SJCRH30 (cell line): Measurements from ENCODE around the gene ZW10. TPM values are rescaled to one million over a fixed set of nuclear protein-coding genes. Genes with fewer than 3 reads are reported as not detected.
A peak's percentile ranks its signal among the peaks of the same experiment; 100 is the strongest.
"Not testable (repeated sequence)": the region's sequence is repeated elsewhere in the genome, so short reads cannot be mapped to it uniquely, and the experiment has no call there.

Source experiments
- DNase-seq, 2 experiments: peaks; one replicate each; pipeline ENCODE4 v3.0.0-alpha.2; 2015 to 2020
- H3K27ac ChIP-seq: fragments of 250-450 bp; sonication (Bioruptor Pico); 2 replicates; pipeline ENCODE4 v1.5.1; 2020; ENCODE audit warnings: mild to moderate bottlenecking, moderate library complexity
- H3K27me3 ChIP-seq: fragments of 250-450 bp; sonication (Bioruptor Pico); 2 replicates; pipeline ENCODE4 v1.5.1; 2020; ENCODE audit warnings: mild to moderate bottlenecking, moderate library complexity
- H3K36me3 ChIP-seq: fragments of 250-450 bp; sonication (Bioruptor Pico); 2 replicates; pipeline ENCODE4 v1.5.1; 2020; ENCODE audit warnings: mild to moderate bottlenecking, moderate library complexity
- H3K4me1 ChIP-seq: fragments of 250-450 bp; sonication (Bioruptor Pico); 2 replicates; pipeline ENCODE4 v1.5.1; 2020; ENCODE audit warnings: mild to moderate bottlenecking, moderate library complexity
- H3K4me3 ChIP-seq: fragments of 250-450 bp; sonication (Bioruptor Pico); 2 replicates; pipeline ENCODE4 v1.5.1; 2020; ENCODE audit warnings: mild to moderate bottlenecking, moderate library complexity
- H3K9me3 ChIP-seq: fragments of 250-450 bp; sonication (Bioruptor Pico); replicated peaks from 2 replicates; pipeline ENCODE4 v1.5.1; 2020; ENCODE audit warnings: mild to moderate bottlenecking, moderate library complexity
- total RNA-seq: library from RNA; depleted of rRNA; stranded (reverse); fragments of >200 nt; shearing (Covaris generic); gene quantifications from 2 replicates; pipeline ENCODE4 v1.2.3, GENCODE V29; 2014; rRNA removed

Gene ZW10, protein sequence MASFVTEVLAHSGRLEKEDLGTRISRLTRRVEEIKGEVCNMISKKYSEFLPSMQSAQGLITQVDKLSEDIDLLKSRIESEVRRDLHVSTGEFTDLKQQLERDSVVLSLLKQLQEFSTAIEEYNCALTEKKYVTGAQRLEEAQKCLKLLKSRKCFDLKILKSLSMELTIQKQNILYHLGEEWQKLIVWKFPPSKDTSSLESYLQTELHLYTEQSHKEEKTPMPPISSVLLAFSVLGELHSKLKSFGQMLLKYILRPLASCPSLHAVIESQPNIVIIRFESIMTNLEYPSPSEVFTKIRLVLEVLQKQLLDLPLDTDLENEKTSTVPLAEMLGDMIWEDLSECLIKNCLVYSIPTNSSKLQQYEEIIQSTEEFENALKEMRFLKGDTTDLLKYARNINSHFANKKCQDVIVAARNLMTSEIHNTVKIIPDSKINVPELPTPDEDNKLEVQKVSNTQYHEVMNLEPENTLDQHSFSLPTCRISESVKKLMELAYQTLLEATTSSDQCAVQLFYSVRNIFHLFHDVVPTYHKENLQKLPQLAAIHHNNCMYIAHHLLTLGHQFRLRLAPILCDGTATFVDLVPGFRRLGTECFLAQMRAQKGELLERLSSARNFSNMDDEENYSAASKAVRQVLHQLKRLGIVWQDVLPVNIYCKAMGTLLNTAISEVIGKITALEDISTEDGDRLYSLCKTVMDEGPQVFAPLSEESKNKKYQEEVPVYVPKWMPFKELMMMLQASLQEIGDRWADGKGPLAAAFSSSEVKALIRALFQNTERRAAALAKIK
- total RNA-seq = 28.2 and 28.3 TPM in 2 replicates

GRCh38 chr11:113773416-113774173, at the start of gene ZW10:
Gene ZW10 (minus strand): TSS chr11:113773692. CDS start chr11:113773666, 26 bp downstream.
- H3K4me3 ChIP-seq = peak within 1 kb of the TSS; percentile 92
- no peaks in the 10 kb centered on the region for H3K9me3 ChIP-seq
- H3K27me3 ChIP-seq = no peaks in the 10 kb centered on the region
- DNase-seq = peak; percentile 91 to 94
- no peaks in the 10 kb centered on the region; the same call in 1 of the 2 replicates for H3K4me1 ChIP-seq
- peak within 1 kb of the TSS; percentile 82 for H3K27ac ChIP-seq
- H3K36me3 ChIP-seq = no peaks in the 10 kb centered on the region

DNA sequence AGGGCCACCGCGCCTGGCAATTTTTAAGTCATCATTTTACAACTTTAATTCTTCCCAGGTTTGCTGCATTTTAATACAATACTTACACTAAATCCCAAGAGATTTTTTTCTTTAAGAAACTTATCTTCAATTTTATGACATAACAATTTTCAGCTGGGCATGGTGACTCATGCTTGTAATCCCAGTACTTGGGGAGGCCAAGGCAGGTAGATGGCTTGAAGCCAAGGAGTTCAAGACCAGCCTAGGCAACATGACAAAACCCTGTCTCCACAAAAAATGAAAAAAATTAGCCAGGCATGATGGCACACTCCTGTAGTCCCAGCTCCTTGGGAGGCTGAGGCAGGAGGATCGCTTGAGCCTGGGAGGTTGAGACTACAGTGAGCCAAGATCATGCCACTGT, 44.9 kb upstream of the ZW10 start:
- Histone ChIP-seq H3K27ac (no peak overlapping the region), H3K9me3 (no peaks in the 10 kb centered on the region), H3K36me3 (peaks cover 6% of the 10 kb centered on the region), H3K27me3 (no peaks in the 10 kb centered on the region), H3K4me3 (no peak overlapping the region), H3K4me1 (no peaks in the 10 kb centered on the region)
- DNase-seq = no peak

DNA sequence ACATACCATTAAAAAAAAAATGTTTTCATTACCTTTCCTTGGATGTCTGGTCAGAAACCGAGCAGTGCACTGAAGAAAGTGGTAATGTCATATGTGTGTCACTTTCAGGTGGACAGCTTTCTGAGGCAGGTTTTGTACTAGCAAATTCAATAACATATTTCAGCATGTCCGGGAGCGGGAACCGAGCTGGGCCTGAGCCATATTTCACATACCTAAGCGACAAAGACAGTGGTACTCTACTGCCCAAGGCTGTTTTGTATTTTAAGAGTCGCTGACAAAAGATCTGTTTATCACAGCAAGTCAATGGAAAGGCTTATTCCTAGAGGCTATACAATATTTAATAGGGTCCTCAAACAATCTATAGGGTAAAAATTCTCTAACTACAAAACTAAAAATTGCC, 44.1 kb upstream of the ZW10 start:
- DNase-seq = no peak
- no peak overlapping the region for H3K27ac ChIP-seq
- no peak overlapping the region for H3K4me3 ChIP-seq
- H3K36me3 ChIP-seq = peaks cover 8% of the 10 kb centered on the region
- no peaks in the 10 kb centered on the region for H3K4me1 ChIP-seq
- H3K27me3 ChIP-seq = no peaks in the 10 kb centered on the region
- no peaks in the 10 kb centered on the region for H3K9me3 ChIP-seq

- Histone ChIP-seq H3K27me3 (no peaks in the 10 kb centered on the region), H3K27ac (no peak overlapping the region), H3K9me3 (no peaks in the 10 kb centered on the region), H3K4me3 (no peak overlapping the region), H3K36me3 (peaks cover 11% of the 10 kb centered on the region), H3K4me1 (no peaks in the 10 kb centered on the region)
- DNase-seq = no peak
Measured at GRCh38 chr11:113817162-113817561, 43.7 kb upstream of the ZW10 start.

DNA sequence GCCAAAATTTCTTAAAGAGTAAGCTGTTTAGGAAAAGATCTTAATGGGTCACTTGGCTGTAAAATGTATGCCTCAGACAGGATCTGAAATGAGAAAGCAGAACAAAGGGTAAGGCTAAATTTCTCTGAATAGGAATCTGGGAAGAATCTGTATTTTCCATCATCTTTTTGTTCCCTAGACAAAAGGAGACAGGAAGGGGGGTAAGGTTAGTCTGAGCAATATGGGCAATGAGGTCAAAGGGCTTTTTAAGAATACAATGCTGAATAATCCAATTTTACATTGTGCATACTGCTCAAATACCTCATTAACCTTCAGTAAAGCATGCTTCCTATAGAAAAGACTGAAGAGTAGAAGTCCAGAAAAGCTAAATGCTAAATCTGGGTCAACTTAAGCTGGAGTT, 40.7 kb upstream of the ZW10 start:
- H3K27me3 ChIP-seq = no peaks in the 10 kb centered on the region
- H3K9me3 ChIP-seq = no peaks in the 10 kb centered on the region
- H3K4me1 ChIP-seq = no peaks in the 10 kb centered on the region
- no peak for DNase-seq
- no peak overlapping the region for H3K4me3 ChIP-seq
- H3K36me3 ChIP-seq = peaks cover 7% of the 10 kb centered on the region
- no peak overlapping the region for H3K27ac ChIP-seq

- H3K4me3 ChIP-seq = no peak overlapping the region
- peaks cover 12% of the 10 kb centered on the region for H3K36me3 ChIP-seq
- H3K9me3 ChIP-seq = no peaks in the 10 kb centered on the region
- no peaks in the 10 kb centered on the region for H3K4me1 ChIP-seq
- H3K27me3 ChIP-seq = no peaks in the 10 kb centered on the region
- H3K27ac ChIP-seq = no peak overlapping the region
- DNase-seq = no peak
Measured at GRCh38 chr11:113808931-113809330, 35.4 kb upstream of the ZW10 start.

GRCh38 chr11:113806406-113806805, 32.9 kb upstream of the ZW10 start:
- H3K9me3 ChIP-seq = no peaks in the 10 kb centered on the region
- H3K4me3 ChIP-seq = no peak overlapping the region
- H3K4me1 ChIP-seq = no peaks in the 10 kb centered on the region
- no peaks in the 10 kb centered on the region for H3K27me3 ChIP-seq
- peaks cover 17% of the 10 kb centered on the region for H3K36me3 ChIP-seq
- H3K27ac ChIP-seq = no peak overlapping the region
- DNase-seq = peak; percentile 40 to 54

- no peaks in the 10 kb centered on the region for H3K9me3 ChIP-seq
- no peak overlapping the region for H3K27ac ChIP-seq
- no peaks in the 10 kb centered on the region for H3K27me3 ChIP-seq
- no peaks in the 10 kb centered on the region for H3K4me1 ChIP-seq
- DNase-seq = no peak
- no peak overlapping the region for H3K4me3 ChIP-seq
- H3K36me3 ChIP-seq = peaks cover 17% of the 10 kb centered on the region
Measured at GRCh38 chr11:113805640-113806039, 32.1 kb upstream of the ZW10 start.

DNA sequence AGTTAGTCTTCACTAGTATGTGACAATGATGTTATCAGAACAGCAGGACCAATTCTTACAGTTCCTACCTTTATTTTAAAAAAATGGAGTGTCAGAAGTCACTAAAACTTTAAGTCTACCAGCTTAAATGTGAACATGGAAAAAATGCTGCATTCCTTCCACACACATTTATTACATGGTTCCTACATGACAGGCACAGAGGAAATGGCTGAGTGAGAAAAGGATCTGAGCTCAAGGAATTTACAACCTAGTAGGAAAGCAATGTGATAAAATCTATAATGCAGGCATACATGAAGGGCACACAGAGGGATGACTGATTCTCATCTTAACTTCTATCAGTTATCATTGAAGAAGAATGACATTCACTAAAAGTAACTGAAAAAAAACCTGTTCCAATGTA, 29.1 kb upstream of the ZW10 start:
- Histone ChIP-seq H3K27ac (no peak overlapping the region), H3K36me3 (peaks cover 13% of the 10 kb centered on the region)

DNA sequence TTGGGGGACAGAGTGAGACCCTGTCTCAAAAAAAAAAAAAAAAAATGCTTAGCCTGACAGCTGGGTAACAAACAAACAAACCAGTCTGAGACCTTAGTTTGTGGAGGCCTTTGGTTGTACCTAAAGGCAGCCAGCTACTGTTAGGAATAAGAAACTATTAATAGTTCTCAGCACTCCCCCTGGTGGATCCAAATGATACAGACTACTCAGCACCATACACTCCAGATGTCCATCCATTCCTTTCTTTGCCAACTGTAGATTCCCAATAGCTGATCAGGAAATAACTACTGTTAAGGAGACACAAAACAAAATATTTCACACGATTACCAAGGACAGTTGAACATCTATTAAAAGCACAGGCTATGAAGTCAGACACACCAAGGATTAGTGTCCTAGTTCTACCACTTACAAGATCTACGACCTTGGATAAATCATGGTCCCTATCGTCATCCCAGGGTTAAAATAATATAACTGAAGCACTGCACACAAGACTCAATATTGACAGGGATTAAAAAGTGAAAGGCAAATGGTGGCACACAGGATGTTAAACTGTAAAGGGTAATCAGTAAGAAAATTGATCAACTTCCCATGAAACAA, 23.3 kb upstream of the ZW10 start:
- 0 out of 2 replicates have a peak, but pooled peaks cover 5% of the 10 kb centered on the region for H3K36me3 ChIP-seq
- H3K4me3 ChIP-seq = no peak overlapping the region
- no peaks in the 10 kb centered on the region for H3K4me1 ChIP-seq
- DNase-seq = peak; percentile 17 to 64
- no peak overlapping the region for H3K27ac ChIP-seq
- no peaks in the 10 kb centered on the region for H3K9me3 ChIP-seq
- H3K27me3 ChIP-seq = no peaks in the 10 kb centered on the region

More for the DNA sequence above, 29.1 kb upstream of the ZW10 start:
- DNase-seq = no peak
- Histone ChIP-seq H3K4me3 (no peak overlapping the region), H3K4me1 (no peaks in the 10 kb centered on the region), H3K9me3 (no peaks in the 10 kb centered on the region), H3K27me3 (no peaks in the 10 kb centered on the region)

- no peak for DNase-seq
- Histone ChIP-seq H3K27me3 (no peaks in the 10 kb centered on the region), H3K27ac (no peak overlapping the region), H3K4me1 (no peaks in the 10 kb centered on the region), H3K4me3 (no peak overlapping the region), H3K9me3 (no peaks in the 10 kb centered on the region), H3K36me3 (no peaks in the 10 kb centered on the region)
Measured at GRCh38 chr11:113789675-113790320, 16.3 kb upstream of the ZW10 start.

DNA sequence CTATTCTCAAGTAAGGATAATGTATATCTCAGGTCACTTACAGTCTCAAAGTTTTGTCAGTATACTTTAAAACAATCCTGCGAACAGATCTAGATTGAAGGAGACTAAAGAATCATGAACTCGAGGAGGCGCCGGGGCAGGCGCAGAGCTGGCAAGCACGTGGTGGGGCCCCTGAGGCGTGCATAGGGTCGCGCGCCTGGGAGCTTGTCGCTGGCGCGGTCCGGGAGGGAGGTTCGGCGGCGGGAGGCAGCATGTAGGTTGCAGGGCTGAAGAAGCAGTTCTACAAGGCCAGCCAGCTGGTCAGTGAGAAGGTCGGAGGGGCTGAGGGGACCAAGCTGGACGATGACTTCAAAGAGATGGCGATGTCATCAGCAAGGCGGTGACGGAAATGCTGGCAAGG, 15.5 kb upstream of the ZW10 start:
- not testable (repeated sequence) for H3K36me3 ChIP-seq, H3K9me3 ChIP-seq, H3K4me1 ChIP-seq, DNase-seq, H3K27me3 ChIP-seq, H3K4me3 ChIP-seq, H3K27ac ChIP-seq

GRCh38 chr11:113782134-113782533, 8.6 kb upstream of the ZW10 start:
- H3K27ac ChIP-seq = no peak overlapping the region
- H3K4me3 ChIP-seq = no peak overlapping the region
- H3K27me3 ChIP-seq = no peaks in the 10 kb centered on the region
- H3K4me1 ChIP-seq = no peaks in the 10 kb centered on the region
- no peak for DNase-seq
- no peaks in the 10 kb centered on the region for H3K9me3 ChIP-seq
- H3K36me3 ChIP-seq = no peaks in the 10 kb centered on the region

- no peak for DNase-seq
- Histone ChIP-seq H3K27me3 (no peaks in the 10 kb centered on the region), H3K27ac (no peak overlapping the region), H3K36me3 (no peaks in the 10 kb centered on the region), H3K9me3 (no peaks in the 10 kb centered on the region), H3K4me1 (no peaks in the 10 kb centered on the region), H3K4me3 (no peak overlapping the region)
Measured at GRCh38 chr11:113781682-113782081, 8.2 kb upstream of the ZW10 start.
